HG03460 (cell line): ENCODE results near the gene DNAJC11.
"Not testable (repeated sequence)": the region's sequence is repeated elsewhere in the genome, so short reads cannot be mapped to it uniquely, and the experiment has no call there.

Experiments
- ATAC-seq: cut with Tn5 transposase; IDR thresholded peaks from one replicate; pipeline ENCODE4 v1.9.1; 2021; ENCODE audit not compliant: unreplicated experiment

Gene DNAJC11

GRCh38 chr1:6695868-6696267, 5.7 kb downstream of the DNAJC11 start:
- no peak for ATAC-seq

DNA sequence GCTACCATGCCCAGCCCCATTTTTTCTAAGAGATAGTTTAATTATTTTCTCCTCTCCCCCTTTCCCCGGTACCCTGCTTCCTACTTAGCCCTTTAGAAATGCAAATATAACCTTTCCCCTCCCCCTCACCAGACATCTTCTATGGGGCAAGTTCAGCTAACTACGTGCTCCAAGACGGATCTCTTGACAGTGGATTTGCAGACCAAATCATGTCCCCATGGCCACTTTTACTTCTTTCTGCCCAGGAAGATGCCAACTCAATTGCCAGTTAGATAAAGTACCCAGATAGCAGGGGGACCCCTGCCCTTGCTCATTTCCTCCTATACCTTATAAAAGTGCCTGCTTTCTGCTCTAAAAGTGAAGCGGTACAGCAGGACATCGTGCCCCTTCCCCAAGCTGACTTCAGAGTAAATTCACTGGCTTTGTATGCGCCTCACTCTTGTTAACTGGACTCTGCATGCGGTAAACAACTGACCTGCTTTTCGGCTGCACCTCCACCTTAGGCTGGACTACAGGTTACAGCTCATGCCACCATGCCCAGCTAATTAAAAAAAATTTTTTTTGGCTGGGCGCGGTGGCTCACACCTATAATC, 7.4 kb downstream of the DNAJC11 start:
- ATAC-seq, result no peak

- ATAC-seq, result no peak
Measured at GRCh38 chr1:6692956-6693355, 8.7 kb downstream of the DNAJC11 start.

- no peak for ATAC-seq
Measured at GRCh38 chr1:6691507-6691906, 10.1 kb downstream of the DNAJC11 start.

DNA sequence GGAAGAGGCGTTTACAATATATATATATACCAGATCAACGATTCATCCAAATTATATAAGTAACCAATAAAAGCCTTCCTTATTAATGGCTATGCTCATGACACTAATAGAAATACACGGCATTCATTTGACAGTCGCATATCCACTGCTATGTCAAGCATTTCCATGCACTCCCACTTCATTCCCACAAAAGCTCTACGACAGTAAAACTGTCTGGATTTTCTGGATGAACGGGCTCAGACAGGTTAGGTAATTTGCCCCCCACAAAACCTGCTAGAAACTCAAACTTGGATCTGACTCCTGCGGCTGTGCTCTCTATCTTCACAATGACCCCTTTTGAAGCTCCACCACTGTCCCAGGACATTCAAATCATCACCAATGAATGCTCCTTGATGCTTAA, 11.4 kb downstream of the DNAJC11 start:
- no peak for ATAC-seq

- no peak for ATAC-seq
Measured at GRCh38 chr1:6688757-6689156, 12.9 kb downstream of the DNAJC11 start.

- ATAC-seq, result no peak
Measured at GRCh38 chr1:6688001-6688400, 13.6 kb downstream of the DNAJC11 start.

GRCh38 chr1:6686294-6686693, 15.3 kb downstream of the DNAJC11 start:
- ATAC-seq, result no peak

- ATAC-seq, result no peak
Measured at GRCh38 chr1:6685381-6685780, 16.2 kb downstream of the DNAJC11 start.

DNA sequence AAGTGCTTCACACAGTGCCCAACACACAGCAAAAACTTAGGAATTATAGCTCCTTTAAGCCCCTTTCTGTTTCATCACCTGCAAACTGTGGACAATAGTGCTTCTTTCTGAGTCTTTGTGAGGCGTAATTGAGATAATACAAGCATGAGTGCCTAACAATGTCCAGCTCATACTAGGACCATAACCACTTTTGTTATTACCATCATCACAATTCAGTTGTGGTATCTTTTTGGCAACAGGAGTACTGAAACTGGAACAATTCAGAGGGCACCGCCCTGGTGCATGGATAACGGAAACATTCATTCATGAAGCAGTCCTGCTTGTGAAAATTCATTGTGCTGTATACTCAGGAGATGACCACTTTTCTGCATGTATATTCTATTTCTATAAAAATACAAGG, 18.2 kb downstream of the DNAJC11 start:
- ATAC-seq, result no peak

- ATAC-seq, result no peak
Measured at GRCh38 chr1:6675941-6676340, 25.7 kb downstream of the DNAJC11 start.

DNA sequence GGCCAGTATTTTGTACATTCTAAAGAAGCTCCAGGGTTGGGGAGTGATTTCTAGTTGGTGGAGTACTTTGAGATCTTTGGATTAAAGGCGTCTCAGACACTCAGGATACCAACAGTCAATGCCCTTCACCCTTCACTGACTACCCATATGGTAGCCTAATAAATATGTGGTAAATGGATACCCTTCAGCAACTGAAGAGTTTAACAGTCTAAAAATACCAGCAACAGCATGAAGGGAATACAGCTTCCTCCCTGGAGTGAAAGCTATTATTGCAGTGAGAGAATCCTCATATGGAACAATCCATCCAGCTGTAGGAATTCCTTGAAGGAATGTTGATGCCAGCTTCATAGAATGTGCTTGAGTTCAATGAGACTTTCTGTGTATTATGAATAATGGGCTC, 26.8 kb downstream of the DNAJC11 start:
- no peak for ATAC-seq

DNA sequence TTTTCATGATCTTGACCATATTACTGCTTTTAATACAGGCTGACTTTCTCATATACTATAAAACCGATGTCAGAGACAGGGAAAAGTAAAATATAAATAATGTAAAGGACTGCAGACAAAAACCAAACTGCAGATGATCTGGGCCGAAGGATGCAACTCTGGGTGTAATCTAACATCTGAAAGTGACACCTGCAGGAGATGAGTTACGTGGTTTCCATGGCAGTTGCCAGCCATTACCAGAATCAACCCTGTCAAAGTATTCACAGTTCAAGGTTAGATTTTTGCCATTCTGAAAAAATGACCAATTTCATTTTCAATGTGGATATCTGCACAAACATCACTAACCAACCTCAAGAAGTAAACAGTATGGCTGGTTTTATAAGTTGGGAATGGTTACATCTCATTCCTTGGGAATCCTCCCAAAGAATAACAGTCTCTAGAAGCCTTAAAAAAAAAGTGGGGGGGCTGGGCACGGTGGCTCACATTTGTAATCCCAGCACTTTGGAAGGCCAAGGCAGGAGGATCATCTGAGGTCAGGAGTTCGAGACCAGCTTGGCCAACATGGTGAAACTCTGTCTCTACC, 27.7 kb downstream of the DNAJC11 start:
- no peak for ATAC-seq

- no peak for ATAC-seq
Measured at GRCh38 chr1:6672558-6672957, 29.1 kb downstream of the DNAJC11 start.

- no peak for ATAC-seq
Measured at GRCh38 chr1:6668503-6668902, 33.1 kb downstream of the DNAJC11 start.

DNA sequence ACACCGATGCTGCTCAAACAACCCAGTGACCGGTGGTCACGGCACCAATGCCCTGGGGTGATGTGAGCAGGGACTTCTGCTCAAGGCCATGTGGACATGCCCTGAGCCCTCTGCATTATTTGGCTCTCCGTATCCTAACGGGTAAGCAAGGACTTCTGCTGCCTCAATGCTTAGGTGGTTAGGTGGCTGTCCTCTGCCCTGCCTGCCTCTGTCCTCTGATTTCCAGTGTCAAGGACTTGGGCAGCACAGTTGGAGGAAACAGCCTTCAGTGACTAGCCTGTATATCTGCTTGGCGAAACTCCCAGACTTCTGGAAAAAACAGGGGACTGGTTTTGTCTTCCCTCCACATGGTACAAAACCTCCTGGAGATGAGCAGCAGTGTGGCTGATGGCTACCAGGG, 34.5 kb downstream of the DNAJC11 start:
- ATAC-seq, result no peak

GRCh38 chr1:6666696-6667095, 34.9 kb downstream of the DNAJC11 start:
- ATAC-seq, result no peak

DNA sequence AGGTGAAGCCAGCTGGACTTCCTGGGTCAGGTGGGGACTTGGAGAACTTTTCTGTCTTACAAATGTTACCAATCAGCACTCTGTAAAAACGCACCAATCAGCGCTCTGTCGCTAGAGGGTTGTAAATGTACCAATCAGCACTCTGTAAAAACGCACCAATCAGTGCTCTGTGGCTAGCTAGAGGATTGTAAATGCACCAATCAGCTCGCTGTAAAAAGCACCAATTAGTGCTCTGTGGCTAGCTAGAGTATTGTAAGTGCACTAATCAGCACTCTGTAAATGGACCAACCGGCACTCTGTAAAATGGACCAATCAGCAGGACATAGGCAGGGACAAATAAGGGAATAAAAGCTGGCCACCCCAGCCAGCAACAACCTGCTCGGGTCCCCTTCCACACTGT, 39.1 kb downstream of the DNAJC11 start:
- ATAC-seq, result not testable (repeated sequence)

DNA sequence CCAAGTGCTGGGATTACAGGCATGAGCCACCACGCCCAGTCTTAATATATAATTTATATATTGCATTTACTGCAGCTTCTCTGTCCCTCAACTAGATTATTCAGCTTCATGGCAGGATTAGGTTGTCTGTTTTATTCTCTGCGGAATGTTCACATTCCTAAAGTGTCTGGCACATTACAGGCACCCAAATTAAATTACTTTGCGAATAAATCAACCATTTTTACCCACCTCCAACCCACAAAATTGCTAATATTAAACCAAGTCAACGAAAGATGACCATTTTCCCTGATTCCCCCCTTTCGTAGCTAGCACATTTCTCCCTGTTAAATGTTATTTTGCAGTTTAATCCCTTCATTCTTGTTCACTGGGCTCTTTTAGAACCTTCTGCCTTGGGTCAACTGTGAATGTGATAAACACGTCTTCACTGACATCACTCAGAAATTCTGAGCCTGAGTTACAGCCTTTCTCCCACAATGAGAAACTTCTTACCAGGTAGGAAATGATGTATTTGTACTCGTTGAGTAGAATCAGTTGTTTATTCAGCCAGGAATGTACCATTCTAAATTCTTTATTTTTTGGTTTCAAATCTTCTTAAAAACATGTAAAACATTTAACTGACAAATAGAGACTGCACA, 41.1 kb downstream of the DNAJC11 start:
- ATAC-seq, result no peak

DNA sequence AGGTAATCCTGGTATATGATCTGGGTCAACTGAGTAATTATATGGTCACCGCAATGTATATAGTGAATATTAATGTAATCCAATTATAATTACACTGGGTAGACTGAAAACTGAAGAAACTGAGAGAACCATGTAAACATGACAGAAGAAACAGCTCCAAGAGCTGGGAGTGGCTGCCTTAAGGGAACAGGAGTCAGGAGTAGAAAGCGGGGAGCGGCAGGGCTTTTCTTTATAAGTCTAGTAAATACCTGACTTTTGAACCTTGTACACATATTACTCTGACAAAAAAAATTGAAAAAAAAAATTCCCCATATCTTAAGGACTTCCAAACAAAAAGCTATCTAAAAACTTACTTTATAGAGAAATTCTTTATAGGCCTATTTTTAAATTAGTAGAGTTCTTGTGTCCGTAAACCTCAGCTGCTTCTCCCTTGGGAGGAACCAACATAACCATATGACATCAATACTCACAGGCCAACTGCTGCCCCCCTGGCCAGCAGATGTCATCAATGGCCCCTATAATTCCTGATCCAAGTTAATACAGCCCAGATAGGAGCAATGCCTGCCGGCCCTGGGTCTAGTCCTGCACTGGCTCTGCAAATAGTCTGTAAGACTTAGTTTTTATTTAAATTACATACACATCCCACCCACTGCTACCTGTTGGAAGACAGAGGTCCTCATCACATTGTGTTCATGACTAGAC, 43.1 kb downstream of the DNAJC11 start:
- ATAC-seq, result no peak

- ATAC-seq, result no peak
Measured at GRCh38 chr1:6657138-6657537, 44.5 kb downstream of the DNAJC11 start.
